OCI-LY7 (cell line): ENCODE measurements around the gene TTC9B.
"Not testable (repeated sequence)": the region's sequence is repeated elsewhere in the genome, so short reads cannot be mapped to it uniquely, and the experiment has no call there.

ENCODE experiments used
- EZH2phosphoT487 ChIP-seq: fragments of 200-600 bp; sonication (generic); IDR thresholded peaks from 2 replicates; pipeline ENCODE4 v1.6.1; 2018; ENCODE audit warnings: low read depth, borderline replicate concordance, mild to moderate bottlenecking, mixed run types, antibody characterized with exemption, low read length, moderate library complexity, mixed read lengths
- TF ChIP-seq, protein P1 (sequence below): fragments of 200-600 bp; sonication (generic); conservative IDR thresholded peaks from 2 replicates; pipeline ENCODE4 v1.5.1; 2014; ENCODE audit warnings: mild to moderate bottlenecking, antibody characterized with exemption, low read length, moderate library complexity, mixed read lengths

DNA sequence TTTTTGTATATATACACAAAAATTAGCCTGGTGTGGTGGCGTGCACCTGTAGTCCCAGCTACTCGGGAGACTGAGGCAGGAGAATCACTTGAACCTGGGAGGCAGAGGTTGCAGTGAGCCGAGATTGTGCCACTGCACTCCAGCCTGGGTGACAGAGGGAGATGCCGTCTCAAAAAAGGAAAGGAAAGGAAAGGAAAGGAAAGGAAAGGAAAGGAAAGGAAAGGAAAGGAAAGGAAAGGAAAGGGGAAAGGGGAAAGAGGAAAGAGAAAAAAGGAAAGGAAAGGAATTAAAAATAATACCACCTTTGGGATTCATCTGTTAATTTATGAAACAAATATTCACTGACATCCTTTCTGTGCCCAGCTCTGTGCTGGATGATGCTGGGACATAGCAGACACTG is 845 bp upstream of the TTC9B start:
- TF ChIP-seq, protein P1, sequence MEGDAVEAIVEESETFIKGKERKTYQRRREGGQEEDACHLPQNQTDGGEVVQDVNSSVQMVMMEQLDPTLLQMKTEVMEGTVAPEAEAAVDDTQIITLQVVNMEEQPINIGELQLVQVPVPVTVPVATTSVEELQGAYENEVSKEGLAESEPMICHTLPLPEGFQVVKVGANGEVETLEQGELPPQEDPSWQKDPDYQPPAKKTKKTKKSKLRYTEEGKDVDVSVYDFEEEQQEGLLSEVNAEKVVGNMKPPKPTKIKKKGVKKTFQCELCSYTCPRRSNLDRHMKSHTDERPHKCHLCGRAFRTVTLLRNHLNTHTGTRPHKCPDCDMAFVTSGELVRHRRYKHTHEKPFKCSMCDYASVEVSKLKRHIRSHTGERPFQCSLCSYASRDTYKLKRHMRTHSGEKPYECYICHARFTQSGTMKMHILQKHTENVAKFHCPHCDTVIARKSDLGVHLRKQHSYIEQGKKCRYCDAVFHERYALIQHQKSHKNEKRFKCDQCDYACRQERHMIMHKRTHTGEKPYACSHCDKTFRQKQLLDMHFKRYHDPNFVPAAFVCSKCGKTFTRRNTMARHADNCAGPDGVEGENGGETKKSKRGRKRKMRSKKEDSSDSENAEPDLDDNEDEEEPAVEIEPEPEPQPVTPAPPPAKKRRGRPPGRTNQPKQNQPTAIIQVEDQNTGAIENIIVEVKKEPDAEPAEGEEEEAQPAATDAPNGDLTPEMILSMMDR = not testable (repeated sequence)
- not testable (repeated sequence) for TF ChIP-seq EZH2phosphoT487
